Measurements from ENCODE around the gene CALR3.
"Not testable (repeated sequence)": the region's sequence is repeated elsewhere in the genome, so short reads cannot be mapped to it uniquely, and the experiment has no call there.

The CALR3 gene

DNA sequence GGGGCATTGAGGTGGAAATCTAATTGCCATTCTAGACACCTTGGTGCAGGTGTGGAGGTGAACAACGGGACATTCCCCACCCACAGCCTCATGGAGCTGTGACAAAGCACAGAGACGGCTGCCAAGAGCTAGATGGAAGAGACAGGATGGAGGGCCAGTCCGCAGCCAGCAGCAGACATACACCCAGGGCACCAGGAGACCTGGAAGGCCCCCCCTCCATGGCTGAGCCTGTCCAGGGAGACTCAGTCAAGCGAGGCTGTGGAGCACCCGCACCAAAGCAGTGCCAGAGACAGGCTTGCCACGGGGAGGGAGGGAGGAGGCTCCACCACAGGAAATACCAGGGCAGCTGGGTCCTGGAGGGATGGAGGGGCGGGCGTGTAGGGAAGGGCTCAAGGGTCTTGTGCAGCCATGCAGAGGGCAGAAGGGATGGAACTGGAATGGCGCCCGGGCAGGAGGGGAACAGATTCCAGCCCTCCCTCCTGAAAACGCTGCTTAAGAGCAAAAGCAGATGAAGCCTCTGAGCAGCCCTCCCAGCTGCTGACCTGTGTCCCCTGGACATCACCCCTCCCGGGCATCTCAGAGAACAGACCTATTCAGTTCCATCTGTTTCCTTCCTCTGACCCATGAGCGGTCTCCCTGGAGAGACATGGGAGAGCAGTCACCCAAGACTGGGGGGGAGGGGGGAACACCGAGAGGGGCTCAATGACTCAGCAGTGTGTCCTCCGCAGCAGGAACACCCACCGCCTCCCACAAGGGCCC, 38.6 kb downstream of the CALR3 start:
- peak; percentile 66 for DNase-seq

DNA sequence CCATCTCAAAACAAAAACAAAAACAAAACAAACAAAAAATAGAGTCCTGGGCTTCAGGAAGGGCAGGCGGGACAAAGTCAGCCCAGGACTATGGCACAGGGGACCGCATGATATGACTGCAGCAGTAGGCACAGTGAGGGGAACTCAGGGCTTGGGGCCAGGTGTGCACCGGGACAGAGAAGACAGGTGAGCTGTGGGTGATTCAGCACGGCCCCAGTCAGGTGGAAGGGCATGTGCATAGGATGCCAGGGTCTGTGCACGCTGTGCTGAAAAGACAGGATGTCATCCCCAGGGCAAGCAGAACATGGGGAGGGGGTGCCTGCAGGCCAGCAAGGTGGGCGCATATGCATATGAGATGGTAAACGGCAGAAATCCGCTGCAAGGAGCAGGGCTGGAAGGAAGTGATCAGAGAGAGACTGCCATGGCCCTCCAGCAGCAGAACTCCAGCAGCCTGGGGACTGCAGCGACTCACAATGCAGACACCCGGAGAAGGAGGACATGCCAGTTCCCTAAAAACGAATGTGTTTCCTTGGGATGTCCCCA, 39.2 kb downstream of the CALR3 start:
- DNase-seq: no peak

DNA sequence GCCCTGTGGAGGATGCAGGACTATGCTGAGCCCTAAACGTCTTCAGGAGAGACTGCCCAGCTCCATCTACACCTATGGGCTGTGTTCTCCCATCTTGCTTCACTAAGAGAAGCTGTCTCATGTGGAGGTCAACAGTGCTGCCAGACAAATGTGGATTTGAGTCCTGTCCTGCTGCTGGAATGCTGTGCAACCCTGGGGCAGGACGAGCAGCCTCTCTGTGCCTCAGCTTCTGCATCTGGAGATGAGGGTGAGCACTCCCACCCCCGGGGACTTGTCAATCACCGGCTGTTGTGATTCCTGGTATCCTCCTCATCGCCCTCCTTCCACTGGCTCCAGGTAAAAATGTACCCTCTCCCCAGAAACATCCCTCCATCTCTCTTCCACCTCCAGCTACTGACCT, 40.5 kb downstream of the CALR3 start:
- DNase-seq: no peak

DNA sequence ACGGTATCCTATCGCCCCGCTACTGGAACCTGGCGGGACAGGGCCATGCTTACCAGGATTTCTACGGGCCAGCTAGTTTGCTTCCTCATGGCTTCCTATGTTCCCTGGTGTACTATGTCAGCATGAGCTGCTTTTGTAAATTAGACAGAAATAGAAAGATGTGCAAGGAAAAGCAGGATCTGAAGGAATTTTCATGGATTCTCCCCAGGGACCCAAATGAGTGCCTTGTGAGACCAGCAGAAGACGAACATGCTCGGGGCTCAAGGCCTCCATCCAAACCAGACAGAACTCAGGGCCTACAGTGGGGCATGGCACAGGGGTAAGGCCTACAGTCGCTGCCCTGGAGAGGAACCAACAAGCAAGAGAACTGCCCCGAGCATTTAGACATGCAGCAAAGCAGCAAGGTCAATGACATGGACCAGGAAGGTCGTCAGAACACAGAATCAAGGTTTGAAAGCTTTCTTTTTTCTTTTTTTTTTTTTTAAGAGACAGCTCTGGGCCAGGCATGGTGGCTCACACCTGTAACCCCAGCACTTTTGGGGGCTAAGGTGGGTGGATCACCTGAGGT, 41.5 kb downstream of the CALR3 start:
- no peak for DNase-seq

DNA sequence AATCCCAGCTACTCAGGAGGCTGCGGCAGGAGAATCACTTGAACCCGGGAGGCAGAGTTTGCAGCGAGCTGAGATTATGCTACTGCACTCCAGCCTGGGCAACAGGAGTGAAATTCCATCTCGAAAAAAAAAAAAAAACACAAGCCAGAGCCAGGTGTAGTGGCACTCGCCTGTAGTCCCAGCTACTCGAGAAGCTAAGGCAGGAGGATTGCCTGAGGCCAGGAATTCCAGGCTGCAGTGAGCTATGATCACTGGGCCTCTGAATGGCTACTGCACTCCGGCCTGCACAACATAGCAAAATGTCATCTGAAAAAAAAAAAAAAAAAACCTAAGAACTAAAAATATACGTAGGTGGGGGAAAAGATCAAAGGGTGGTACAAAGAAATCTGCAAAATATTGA, 43.6 kb downstream of the CALR3 start:
- DNase-seq: no peak

DNA sequence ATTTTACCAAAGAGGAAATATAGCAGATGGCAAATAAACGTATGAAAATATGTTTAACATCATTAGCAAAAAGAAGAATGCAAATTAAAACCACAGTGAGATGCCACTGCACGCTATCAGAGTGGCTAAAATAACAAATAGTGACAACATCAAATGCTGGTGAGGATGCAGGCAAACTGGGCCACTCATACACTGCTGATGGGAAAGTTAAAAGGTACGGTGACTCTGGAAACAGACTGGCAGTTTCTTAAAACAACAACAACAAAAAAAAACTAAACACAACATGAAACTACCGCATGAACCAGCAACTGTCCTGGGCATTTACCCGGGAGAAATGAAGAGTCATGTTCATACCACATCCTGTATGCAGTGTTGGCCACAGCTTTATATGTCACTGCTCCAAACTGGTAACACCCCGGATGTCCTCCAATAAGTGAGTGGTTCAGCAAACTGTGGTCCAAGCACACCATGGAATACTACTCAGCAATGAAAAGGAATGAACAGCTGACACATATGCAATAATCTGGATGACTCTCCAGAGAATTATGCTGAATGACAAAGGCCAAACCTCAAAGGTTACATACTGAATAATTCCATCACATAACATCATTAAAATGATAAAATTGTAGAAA, 46.5 kb downstream of the CALR3 start:
- DNase-seq: no peak

DNA sequence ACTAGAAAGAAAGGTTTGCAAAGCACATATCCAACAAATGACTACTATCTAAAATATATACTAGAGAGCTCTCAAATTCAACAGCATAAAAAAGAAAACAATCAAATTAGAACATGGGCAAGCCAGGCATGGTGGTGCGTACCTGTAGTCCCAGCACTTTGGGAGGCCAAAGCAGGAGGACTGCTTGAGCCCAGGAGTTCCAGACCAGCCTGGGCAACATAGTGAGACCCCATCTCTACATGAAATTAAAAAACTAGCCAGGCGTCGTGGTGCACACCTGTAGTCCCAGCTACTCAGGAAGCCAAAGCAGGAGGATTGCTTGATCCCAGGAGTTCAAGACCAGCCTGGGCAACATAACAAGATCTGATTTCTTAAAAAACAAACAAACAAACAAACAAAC, 47.1 kb downstream of the CALR3 start:
- DNase-seq: not testable (repeated sequence)

DNA sequence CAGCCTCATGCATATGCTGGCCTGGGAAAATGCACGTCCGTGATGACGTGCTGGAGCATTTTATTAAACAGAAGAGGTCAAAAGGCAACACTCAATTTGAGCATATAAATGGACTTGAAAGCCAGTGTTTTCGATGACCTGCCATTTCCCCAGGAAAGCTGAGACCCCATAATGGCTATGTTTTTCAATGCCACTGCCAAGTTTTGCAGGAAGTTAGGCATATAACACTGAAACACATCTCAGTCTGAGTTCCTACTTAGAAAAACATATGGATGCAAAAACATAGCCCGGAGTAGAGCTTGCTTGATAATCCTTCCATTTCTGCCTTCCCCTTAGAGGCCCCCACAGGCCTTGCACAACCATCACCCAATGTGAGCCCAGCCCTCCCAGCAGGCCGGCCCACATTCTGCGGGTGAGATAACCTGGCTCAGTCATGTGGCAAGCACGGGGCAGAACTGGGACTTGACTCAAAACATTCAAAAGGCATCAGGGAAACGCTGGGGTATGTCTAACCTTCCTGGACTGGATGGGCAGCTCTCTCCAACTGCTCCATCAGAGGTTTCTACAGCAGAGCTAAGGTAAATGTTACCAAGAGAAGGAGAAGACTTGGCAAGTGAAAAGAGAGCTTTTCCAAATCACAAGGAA, 49.1 kb downstream of the CALR3 start:
- no peak for DNase-seq

DNA sequence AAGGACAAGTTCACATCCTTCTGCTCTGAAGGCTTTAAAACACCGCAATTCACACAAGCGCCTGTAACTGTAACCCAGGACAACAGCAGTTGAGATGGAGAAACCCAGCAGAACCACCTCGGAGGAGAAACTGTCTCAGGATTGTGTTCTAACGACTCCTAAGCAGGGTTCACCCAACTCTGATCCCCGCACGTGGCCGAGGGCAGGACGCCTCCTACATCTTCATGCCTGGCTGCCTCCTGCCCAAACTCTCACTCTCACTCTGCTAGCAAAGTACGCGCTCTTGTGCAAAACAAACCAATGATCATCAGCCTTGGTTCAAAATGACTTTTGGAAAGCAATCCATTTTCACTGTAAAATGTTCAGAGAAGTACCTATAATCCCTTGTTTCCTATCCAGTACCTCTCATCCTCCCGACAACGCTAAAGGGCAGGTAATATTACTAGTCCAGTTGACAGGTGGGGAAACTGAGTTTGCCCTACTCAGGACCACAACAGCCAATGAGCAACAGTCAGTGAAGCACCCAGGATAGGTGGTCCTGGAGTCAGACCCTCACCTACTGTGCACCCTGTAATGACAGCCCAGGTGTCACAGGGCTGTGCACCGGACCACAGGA, 49.8 kb downstream of the CALR3 start:
- DNase-seq: no peak

DNA sequence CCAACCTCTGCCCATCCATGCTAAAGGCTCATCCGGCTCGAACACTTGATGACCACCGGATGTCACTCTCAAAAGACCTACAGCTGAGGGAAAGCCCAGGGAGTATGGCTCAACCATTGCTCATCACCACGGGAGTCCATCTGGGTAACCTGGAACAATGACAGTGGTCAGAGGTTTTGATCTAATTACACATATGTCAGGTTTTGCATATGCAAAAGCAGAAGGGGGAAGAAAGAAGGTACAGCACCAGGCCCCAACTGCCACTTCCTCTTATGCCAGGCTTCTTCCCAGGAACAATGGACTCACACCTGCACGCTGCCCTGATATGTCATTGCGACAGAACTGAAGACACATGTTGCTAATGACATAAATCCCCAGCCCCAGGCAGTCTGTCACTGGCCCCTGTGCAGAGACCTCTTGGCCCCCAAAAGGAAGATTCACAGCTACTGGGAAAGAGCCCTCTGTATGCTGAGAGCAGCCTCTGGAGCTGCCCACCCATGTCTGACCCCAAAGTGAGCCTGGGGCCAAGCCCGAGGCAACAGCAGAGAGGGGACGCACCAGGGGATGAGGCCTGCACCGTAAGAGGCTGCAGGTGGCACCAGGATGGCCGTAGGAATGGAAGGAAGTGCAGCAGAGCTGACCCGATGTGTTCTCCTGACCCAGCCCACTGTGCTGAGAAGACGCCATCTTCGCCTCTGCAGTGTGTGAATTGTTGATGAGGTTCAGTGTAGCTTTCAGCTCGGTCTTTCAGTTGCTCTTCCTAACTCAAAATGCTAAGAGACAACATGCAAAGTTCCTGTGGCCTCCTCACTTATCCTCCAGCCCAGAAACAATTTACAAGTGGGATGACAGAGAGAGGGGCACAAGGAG, 50.5 kb downstream of the CALR3 start:
- no peak for DNase-seq

DNA sequence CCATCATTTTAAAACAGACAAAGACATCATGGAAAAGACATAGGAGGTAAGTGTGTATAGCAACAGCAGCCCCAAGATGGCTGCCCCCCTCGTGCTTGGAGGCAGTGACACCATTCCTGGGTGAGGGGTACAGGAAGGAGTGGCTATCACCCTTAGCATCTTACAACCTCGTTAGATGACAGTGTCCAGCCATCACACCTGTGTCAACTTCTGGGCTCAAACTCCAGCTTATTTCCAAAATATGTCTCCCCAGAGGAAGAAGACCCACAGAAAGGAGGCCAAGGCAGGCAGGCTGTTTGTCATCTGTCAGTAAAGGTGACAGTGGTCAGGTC, 51.7 kb downstream of the CALR3 start:
- DNase-seq: no peak

DNA sequence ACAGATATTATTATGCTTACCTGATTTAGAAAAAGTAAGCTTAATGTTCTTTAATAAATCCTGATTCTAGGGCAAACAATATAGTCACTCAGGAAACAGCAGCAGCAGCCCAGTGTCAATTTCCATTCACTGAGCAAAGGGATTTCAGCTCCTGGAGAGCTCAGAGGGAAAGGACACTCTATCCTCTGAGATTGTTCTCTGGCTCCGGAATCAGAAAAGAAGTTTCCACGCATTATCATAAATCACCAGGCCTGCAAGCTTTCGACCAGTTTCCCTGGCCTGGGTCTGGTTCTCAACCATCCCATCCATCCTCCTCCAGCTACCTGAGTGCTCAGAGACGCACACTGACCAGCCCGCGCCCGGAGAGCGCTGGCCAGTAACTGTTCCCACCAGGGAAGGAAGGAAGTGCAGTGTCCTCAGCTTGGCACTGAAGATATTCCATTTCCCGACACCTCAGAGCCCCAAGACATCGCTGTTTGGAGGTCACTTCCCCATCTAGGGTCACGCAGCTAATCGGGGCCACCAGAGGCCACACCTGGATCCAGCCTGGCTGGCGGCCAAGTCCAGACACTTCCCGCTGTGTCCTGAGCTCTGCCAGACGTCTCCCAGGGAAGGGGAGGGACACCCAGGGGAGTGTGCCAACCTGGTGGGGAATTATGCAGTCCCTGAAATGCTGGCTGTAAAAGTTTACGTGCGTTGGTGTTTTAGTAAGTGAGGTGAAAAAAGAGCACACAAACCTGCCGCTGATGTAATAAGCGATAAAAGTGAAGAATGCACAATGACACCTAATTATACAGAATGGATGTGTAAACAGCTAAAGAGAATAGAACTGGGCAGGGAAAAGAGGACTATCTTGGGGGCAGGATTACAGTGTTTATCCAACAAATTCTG, 53.3 kb downstream of the CALR3 start:
- DNase-seq: no peak

DNA sequence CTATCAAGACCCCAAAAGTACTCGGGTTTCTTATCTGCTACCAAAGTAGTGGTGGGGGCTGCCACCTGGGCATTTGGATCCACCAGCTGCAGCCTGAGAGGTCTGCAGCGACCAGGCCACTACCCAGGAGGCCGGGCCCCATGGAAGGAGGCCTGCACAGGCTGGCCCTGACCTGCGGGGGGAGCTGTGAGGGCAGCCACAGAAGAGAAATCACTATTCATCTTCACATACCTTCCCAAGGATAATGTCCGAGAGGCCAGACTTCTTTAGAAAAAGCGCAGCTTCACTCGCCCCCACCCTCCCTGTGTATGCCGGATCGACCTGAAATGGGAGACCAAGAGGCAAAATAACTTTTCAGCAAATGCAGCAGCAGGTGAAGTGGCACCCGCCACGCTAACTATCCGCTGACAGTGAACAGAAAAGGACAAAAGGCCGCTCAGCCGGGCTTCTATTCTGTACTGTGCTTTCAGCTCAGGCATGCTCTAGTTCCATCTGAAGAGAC, 54.3 kb downstream of the CALR3 start:
- no peak for DNase-seq

DNA sequence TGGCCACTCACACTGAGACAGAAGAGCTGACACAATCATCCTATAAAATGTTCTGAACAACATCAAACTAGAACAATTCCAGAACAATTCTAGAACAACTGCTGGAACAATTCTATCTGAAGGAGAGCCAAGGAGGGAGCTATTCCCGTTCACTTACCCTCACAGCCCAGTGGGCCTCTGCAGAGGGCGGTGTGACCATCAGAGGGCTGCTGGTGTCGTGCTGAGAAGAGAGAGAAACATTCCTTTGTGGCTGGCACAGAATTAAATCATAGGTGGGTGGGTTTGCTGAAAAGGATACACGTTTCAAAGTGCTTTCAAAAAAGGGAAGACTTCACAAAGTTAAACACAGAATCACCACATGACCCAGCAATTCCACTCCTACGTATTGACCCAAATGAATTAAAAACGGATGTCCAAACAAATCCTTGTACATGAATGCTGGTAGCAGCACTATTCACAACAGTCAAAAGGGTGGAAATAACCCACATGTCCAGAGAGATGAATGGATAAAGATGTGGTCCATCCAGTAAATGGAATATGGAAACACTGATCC, 59.1 kb downstream of the CALR3 start:
- DNase-seq: no peak

DNA sequence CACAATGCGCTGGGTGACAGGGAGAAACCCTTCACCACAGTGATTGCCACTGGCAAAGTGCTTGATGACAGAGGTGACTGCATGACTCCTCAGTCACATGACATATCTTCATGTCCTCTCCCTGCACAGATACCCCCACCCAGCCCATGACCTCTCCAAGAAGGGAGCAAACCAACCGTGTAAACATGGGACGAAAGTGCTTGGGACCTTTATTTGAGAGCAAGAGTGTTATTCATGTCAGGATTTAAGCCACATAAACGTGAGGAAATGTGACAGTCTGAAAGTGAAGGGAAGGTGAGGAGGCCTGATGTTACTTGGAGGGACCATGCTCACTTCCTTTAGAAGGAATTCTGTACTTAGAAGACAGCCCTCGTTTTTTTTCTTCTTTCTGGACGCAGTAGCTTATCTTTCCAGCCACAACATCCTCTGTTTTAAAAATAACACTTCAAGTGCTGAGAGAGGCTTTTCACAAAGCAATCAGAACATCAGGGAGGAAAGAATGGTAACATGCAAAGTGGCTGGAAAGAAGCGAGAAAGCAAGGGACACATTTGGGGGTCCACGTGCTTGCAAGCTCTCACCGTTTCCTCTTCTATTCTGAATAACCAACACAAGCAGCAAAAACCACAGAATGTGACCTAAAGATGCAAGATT, 59.8 kb downstream of the CALR3 start:
- DNase-seq: no peak

DNA sequence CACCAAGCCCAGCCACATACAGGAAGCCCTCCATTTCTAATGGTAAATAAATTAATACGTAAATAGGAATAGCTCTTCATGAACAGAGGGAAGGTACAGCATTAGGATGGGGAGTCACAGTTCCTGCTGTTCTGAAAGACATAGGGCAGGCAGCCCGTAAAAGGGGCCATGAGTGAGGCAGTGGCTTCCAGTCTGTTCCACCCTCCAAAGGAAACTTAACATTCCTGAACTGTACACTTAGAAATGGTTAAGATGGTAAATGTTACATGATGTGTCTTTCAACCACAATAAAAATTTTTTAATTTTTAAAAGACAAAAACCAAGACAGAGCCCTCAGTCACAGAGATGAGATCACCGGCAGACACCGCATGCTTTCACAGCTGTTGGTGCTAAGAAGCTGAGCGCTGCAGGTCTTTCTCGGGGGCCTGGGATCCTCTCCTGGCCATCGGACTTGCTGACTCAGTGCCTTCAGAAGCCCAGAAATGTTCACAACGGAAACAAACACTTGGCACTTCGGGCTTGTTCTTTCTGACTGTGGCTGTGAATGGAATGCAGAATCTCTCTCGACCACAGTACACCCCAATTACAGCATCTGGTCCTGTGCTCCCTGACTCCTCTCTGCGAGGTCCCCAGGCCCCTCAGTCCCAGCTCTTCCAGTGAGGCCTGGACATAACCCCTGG, 60.6 kb downstream of the CALR3 start:
- no peak for DNase-seq

DNA sequence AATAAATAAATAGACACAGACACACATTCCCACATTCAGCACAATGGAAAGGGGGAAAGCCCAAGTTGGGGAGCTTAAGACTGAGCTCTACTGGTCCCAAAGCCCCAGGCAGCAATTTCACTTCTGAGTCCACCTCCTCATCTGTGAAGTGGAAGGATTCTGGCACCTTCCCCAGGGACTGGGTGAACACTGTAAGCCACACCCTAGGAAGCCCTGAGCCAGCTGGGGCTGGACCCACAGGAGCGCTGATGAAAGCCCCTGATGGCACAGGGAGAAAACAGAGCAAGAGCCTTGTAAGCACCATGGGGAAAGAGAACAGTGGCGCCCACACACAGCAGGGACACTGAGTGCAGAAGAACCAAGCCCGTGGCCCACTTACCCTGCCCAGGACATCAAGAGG, 62.0 kb downstream of the CALR3 start:
- no peak for DNase-seq

DNA sequence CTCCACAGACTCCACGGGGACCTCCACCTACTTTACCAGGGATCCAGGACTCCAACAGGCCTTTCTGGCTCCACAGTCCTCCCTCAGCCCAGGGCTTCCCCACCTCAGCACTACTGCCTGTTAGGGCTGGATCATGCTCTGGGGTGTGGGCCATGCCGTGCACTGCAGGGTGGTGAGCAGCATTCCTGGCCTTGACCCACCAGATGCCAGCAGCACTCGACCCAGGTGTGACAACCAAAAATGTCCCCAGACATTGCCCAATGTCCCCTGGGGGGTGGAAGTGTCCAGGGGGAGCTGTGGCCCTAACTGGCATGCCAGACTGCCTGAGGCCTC, 66.2 kb downstream of the CALR3 start:
- DNase-seq: no peak

DNA sequence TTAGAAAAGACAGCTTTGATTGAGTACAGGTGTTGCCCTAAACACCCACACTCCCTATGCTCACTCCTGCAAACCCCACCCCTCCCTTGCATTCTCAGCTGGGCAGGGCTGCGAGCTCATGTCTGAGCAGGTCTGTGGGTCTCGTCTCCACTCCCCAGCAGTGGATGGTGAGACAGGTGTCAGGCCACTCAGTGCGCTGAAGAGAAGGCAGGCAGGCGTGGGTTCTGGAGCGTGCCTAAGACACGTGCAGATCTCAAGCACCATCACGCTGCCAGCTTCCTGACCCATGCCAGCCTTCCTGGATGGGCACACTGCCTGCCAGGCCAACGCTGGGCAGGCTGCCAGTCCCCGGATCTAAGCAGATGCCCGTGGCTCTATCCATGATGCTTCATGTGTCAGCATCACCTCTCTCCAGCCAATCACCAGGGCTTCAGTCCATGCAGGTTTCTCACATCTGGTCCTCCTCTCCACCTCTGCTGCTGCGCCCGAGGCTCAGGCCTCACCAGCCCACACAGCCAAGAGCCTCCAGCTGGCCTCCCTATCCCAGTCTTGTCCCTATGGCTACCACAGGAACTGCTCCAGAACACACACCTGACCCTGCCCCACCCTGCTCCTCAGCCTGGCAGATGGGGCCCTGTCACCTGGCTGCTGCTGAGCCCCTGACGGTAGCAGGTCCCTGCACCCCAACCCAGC, 66.8 kb downstream of the CALR3 start:
- DNase-seq: peak; percentile 16
